ENCODE results near the gene PPP1R15A. TPM values are rescaled to one million over a fixed set of nuclear protein-coding genes. Genes with fewer than 3 reads are reported as not detected.
A peak's percentile ranks its signal among the peaks of the same experiment; 100 is the strongest.
"Not testable (repeated sequence)": the region's sequence is repeated elsewhere in the genome, so short reads cannot be mapped to it uniquely, and the experiment has no call there.

The PPP1R15A gene
- total RNA-seq, 2 experiments from 2014 or later, result 77.2 to 81.4 TPM

GRCh38 chr19:48876043-48876981 lies 4.1 kb downstream of the PPP1R15A start:
- POLR2A ChIA-PET, result interaction anchor here (1.0 to 7.6 kb wide), 12 partner anchors 10 to 117 kb away, joined by 3 to 125 read pairs (median 6); partner anchors contain the start of genes FTL, GYS1, NUCB1 and RUVBL2

DNA sequence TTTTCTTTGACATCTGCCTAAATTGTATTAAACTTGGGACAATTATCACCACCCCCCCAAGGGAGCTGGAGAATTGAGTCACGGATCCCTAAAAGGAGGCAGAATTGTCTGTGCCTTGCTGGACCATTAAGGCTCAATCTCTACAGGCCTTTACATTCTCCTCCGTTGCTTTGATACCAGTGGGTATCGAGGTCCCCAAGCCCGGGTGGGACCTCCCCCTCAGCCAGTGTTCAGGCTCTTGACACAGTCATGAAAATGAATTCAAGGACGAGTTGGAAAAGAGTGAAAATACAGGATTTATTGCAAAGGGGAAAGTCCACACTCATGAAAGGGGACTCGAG lies 5.6 kb downstream of the PPP1R15A start:
- Mint-ChIP-seq H3K4me3 (no peak overlapping the region), H3K4me1 (peaks cover 52% of the 10 kb centered on the region), H3K36me3 (ENCODE audit: low read depth) (peaks cover 71% of the 10 kb centered on the region), H3K27me3 (no peaks in the 10 kb centered on the region), H3K9me3 (peaks cover 2% of the 10 kb centered on the region), H3K27ac (peak overlapping the region; percentile 63)
- CTCF ChIA-PET, result interaction anchor here (1.5 to 1.8 kb wide), 3 partner anchors 22 to 93 kb away, joined by 3 to 5 read pairs (median 4); partner anchors contain the start of gene NUCB1
- DNase-seq, result no peak
- POLR2A ChIA-PET, result interaction anchor here (1.9 to 7.6 kb wide), 3 partner anchors 17 to 55 kb away, joined by 4 to 125 read pairs (median 43); partner anchors contain the start of genes NUCB1 and TULP2

More at GRCh38 chr19:48876043-48876981, 4.1 kb downstream of the PPP1R15A start:
- Mint-ChIP-seq H3K4me3 (peak overlapping the region; percentile 88), H3K4me1 (peaks cover 55% of the 10 kb centered on the region), H3K27ac (peak overlapping the region; percentile 91), H3K36me3 (ENCODE audit: low read depth) (peaks cover 66% of the 10 kb centered on the region)
- H3K27me3 Mint-ChIP-seq, H3K9me3 Mint-ChIP-seq: not testable (repeated sequence)
- CTCF ChIA-PET, result interaction anchor here (0.7 to 1.8 kb wide), 4 partner anchors 24 to 117 kb away, joined by 3 to 7 read pairs (median 4); partner anchors contain the start of genes DHDH, NUCB1 and RUVBL2
- peak; percentile 55 for DNase-seq

GRCh38 chr19:48878196-48879024 lies 6.2 kb downstream of the PPP1R15A start:
- Mint-ChIP-seq H3K27ac (peak overlapping the region; percentile 63), H3K9me3 (peaks cover 2% of the 10 kb centered on the region), H3K4me1 (peaks cover 47% of the 10 kb centered on the region), H3K36me3 (ENCODE audit: low read depth) (peaks cover 65% of the 10 kb centered on the region), H3K4me3 (no peak overlapping the region), H3K27me3 (no peaks in the 10 kb centered on the region)
- ChIA-PET CTCF (interaction anchor here (1.5 to 1.8 kb wide), 3 partner anchors 22 to 92 kb away, joined by 3 to 5 read pairs (median 4); partner anchors contain the start of gene NUCB1), POLR2A (interaction anchor here (1.3 to 7.6 kb wide), 6 partner anchors 10 to 54 kb away, joined by 4 to 125 read pairs (median 9); partner anchors contain the start of genes NUCB1 and TULP2)
- DNase-seq, result peak; percentile 46

DNA sequence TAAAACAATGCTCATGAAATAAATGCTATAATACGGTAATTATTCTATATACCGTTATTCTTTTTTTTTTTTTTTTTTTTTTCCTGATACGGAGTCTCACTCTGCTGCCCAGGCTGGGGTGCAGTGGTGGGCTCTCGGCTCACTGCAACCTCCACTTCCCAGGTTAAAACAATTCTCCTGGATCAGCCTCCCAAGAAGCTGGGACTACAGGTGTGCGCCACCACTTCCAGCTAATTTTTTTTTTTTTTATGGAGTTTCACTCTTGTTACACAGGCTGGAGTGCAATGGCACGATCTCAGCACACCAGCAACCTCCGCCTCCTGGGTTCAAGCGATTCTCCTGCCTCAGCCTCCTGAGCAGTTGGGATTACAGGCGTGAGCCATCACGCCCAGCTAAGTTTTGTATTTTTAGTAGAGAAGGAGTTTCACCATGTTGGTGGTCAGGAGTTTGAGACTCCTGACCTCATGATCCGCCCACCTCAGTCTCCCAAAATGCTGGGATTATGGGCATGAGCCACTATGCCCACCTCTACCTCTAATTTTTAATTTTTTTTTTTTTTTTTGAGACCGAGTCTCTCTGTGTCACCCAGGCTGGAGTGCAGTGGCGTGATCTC lies 6.9 kb downstream of the PPP1R15A start:
- Mint-ChIP-seq H3K4me3 (no peak overlapping the region), H3K27ac (peak overlapping the region; percentile 63), H3K36me3 (ENCODE audit: low read depth) (peaks cover 58% of the 10 kb centered on the region), H3K9me3 (peaks cover 2% of the 10 kb centered on the region), H3K4me1 (peaks cover 40% of the 10 kb centered on the region), H3K27me3 (no peaks in the 10 kb centered on the region)
- CTCF ChIA-PET, result interaction anchor here (0.6 to 1.8 kb wide), 4 partner anchors 21 to 591 kb away, joined by 3 to 6 read pairs (median 4); partner anchors contain the start of gene NUCB1
- POLR2A ChIA-PET, result interaction anchor here (1.3 to 7.6 kb wide), 5 partner anchors 10 to 54 kb away, joined by 4 to 43 read pairs (median 6); no protein-coding TSS in a partner anchor
- no peak for DNase-seq

GRCh38 chr19:48879696-48880095 lies 7.5 kb downstream of the PPP1R15A start:
- H3K4me3 Mint-ChIP-seq, H3K27me3 Mint-ChIP-seq, H3K9me3 Mint-ChIP-seq, DNase-seq, H3K27ac Mint-ChIP-seq: not testable (repeated sequence)
- ChIA-PET POLR2A (interaction anchor here (1.3 to 2.3 kb wide), 4 partner anchors 9 to 21 kb away, joined by 5 to 12 read pairs (median 6); no protein-coding TSS in a partner anchor), CTCF (interaction anchor here (0.6 kb wide), 1 partner anchor 591 kb away, joined by 6 read pairs; no protein-coding TSS in a partner anchor)
- peaks cover 34% of the 10 kb centered on the region for H3K4me1 Mint-ChIP-seq
- peaks cover 52% of the 10 kb centered on the region for H3K36me3 Mint-ChIP-seq (ENCODE audit: low read depth)

GRCh38 chr19:48881741-48882657 lies 9.8 kb downstream of the PPP1R15A start:
- H3K27me3 Mint-ChIP-seq, result no peaks in the 10 kb centered on the region
- peaks cover 18% of the 10 kb centered on the region for H3K4me1 Mint-ChIP-seq
- H3K9me3 Mint-ChIP-seq, result peaks cover 2% of the 10 kb centered on the region
- CTCF ChIA-PET, result interaction anchor here (0.7 to 1.3 kb wide), 2 partner anchors 18 to 121 kb away, joined by 3 read pairs; partner anchors contain the start of gene NUCB1
- peaks cover 32% of the 10 kb centered on the region for H3K36me3 Mint-ChIP-seq (ENCODE audit: low read depth)
- no peak overlapping the region for H3K27ac Mint-ChIP-seq
- POLR2A ChIA-PET, result interaction anchor here (0.8 to 1.6 kb wide), 4 partner anchors 9 to 89 kb away, joined by 3 to 6 read pairs (median 5); partner anchors contain the start of gene NUCB1
- no peak overlapping the region for H3K4me3 Mint-ChIP-seq
- no peak for DNase-seq

DNA sequence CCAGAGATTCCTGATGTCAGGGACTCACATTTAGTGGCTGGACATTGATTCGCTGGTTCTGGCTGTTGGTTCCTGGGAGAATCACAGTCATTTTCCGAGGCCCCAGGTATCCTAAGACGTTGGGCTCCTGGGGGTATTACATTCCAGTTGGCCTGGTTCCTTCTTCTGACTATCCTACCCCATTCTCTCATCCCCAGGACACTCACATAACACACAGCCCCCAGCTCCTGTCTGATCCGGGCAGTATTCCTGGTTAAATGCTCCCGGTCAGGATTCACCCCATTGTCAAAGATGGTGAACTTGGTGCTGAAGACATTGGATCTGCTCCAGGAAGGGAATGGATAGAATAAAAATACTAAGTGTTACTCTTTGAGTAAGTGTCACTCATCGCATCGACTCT lies 11.5 kb downstream of the PPP1R15A start:
- Mint-ChIP-seq H3K4me3 (no peak overlapping the region), H3K9me3 (peaks cover 2% of the 10 kb centered on the region), H3K4me1 (peaks cover 1% of the 10 kb centered on the region), H3K36me3 (ENCODE audit: low read depth) (peaks cover 16% of the 10 kb centered on the region), H3K27ac (no peak overlapping the region), H3K27me3 (no peaks in the 10 kb centered on the region)
- ChIA-PET CTCF (no interaction called here), POLR2A (no interaction called here)
- DNase-seq, result no peak

DNA sequence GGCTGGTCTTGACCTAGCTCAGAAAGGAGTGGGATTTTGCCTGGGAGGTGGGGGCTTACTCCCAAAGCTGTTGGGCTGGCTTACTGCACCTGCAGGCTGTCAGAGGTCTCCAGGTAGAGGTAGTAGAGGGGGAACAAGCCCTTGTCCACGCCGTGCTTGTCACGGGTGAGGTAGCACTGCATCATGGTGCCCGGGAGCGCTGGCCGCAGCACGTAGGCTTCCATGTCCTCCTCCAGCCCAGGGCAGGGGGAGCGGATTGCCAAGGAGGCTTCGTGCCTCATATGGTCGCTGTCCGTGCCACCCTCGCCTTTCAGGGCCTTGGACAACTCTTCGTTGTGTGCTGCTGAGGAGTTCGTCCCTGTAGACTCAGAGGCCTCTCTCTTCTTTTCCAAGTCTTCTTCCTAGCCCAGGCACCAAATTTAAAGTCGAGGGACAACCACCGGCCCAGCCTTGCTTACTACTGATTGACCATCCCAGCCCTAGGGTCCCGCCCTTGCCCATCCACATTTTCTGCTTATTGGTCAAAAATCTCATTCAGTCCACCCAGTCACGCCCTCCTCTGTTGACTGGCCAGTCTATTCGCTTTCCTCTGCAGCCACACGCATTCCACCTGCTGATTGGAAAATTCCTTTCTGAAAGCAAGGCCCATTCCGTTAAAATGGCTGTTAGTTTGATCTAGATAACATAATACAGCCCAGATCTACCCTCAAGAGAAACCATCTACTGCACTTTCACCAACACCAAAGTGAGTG lies 15.8 kb downstream of the PPP1R15A start:
- Mint-ChIP-seq H3K4me1 (peaks cover 7% of the 10 kb centered on the region), H3K27me3 (peaks cover 9% of the 10 kb centered on the region)

GRCh38 chr19:48889496-48889895 lies 17.3 kb downstream of the PPP1R15A start:
- H3K4me3 Mint-ChIP-seq; H3K4me1 Mint-ChIP-seq; CTCF ChIA-PET; H3K9me3 Mint-ChIP-seq; DNase-seq; H3K36me3 Mint-ChIP-seq (ENCODE audit: low read depth); H3K27ac Mint-ChIP-seq: not testable (repeated sequence)
- peaks cover 12% of the 10 kb centered on the region for H3K27me3 Mint-ChIP-seq
- POLR2A ChIA-PET, result interaction anchor here (0.9 kb wide), 1 partner anchor 14 kb away, joined by 4 read pairs; no protein-coding TSS in a partner anchor

More for the DNA sequence above, 15.8 kb downstream of the PPP1R15A start:
- H3K9me3 Mint-ChIP-seq, result no peaks in the 10 kb centered on the region
- DNase-seq, result no peak
- POLR2A ChIA-PET, result interaction anchor here (0.9 to 2.5 kb wide), 3 partner anchors 9 to 16 kb away, joined by 3 to 6 read pairs (median 5); no protein-coding TSS in a partner anchor
- no peak overlapping the region for H3K4me3 Mint-ChIP-seq
- CTCF ChIA-PET, result no interaction called here
- H3K27ac Mint-ChIP-seq, result no peak overlapping the region
- H3K36me3 Mint-ChIP-seq (ENCODE audit: low read depth), result no peaks in the 10 kb centered on the region

DNA sequence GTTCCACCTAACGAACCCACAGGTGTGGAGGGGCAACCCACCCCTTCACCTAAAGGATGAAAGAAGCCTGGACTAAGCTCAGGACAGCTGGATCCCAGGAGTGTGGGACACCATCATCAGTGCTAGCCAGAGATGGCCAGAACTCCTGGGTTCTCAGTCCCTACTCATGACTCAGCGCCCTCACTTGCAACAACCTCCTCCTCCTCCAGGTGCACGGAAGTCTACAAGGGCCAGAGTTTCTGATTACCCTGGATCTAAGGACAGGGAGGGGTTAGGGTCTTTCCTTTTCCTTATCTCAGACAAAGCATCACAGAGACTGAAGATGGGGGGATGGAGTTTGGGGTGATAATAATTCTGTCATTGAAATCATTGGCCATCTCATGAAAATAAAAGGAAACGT lies 18.3 kb downstream of the PPP1R15A start:
- Mint-ChIP-seq H3K27me3 (peaks cover 22% of the 10 kb centered on the region), H3K36me3 (ENCODE audit: low read depth) (no peaks in the 10 kb centered on the region), H3K9me3 (no peaks in the 10 kb centered on the region), H3K4me1 (peaks cover 12% of the 10 kb centered on the region), H3K27ac (no peak overlapping the region), H3K4me3 (no peak overlapping the region)
- CTCF ChIA-PET, result no interaction called here
- no peak for DNase-seq
- POLR2A ChIA-PET, result no interaction called here

Measured in activated CD4-positive, alpha-beta memory T cell treated with anti-CD3 and anti-CD28 coated beads, Interleukin-2, amount 10 ng/mL, durations not matched to agents 7 days and 5 days (primary cell).